Measurements from ENCODE around the gene YIPF5.

The YIPF5 gene

DNA sequence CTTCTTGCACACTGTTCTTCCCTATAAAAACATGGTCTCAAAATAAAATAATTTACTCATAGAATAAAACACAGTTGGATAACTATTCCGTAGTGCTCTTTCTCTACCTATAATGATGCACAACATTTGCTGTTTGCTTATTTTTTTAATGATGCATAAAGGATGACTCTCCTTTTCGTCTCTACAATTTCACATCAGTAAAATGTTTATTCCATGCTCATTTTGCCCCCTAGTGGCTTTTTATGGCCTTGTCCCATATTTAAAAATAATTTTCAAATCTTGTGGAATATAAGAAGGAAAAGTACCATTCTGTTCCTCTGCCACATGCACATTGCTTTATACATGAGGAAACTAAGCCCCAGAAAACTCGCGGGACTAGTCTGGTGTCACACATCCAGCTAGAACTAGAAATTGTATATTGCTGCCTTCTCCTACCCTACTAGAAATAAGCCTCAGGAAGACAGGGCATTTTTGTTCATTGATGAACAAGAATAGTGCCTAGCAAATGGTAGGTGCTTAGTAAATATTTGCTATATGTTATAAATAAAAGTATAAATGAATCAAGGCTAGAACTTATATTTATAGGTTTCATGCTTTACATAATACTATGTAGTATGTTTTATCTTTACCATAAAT, 12.9 kb upstream of the YIPF5 start:
- no peak overlapping the region for H3K4me2 ChIP-seq (ENCODE audit: low read length)
- H3K79me2 ChIP-seq (ENCODE audit: control insufficient read depth, insufficient read depth, low read length, poor library complexity): no peaks in the 10 kb centered on the region
- no peak overlapping the region for H2BK120ac ChIP-seq (ENCODE audit: insufficient read depth, low read length, poor library complexity)
- no peak overlapping the region for H2BK5ac ChIP-seq (ENCODE audit: low read depth, low read length, poor library complexity)
- peak in 1 of 2 donors; percentile 69 for DNase-seq
- no peak overlapping the region for H2BK12ac ChIP-seq (ENCODE audit: low read length)
- H3K4me3 ChIP-seq (ENCODE audit: low read depth, low read length): no peak overlapping the region
- H3K23ac ChIP-seq (ENCODE audit: low read length): no peak overlapping the region
- no peak overlapping the region for H4K91ac ChIP-seq (ENCODE audit: low read depth, low read length)
- H3K36me3 ChIP-seq (ENCODE audit: control insufficient read depth in 1 of 2, insufficient read depth in 2 of 2, low read length in 2 of 2): no peaks in the 10 kb centered on the region
- no peak overlapping the region for H3K9ac ChIP-seq (ENCODE audit: low read length)
- WGBS (ENCODE audit: extremely low coverage, insufficient coverage, insufficient read length): no CpG with 5 or more reads among the region's 4 CpGs
- no peak overlapping the region for H4K12ac ChIP-seq (ENCODE audit: low read depth, low read length)
- no peak overlapping the region for H3K18ac ChIP-seq (ENCODE audit: low read length)
- no peak overlapping the region for H3K14ac ChIP-seq (ENCODE audit: low read length)
- no peak overlapping the region for H4K8ac ChIP-seq (ENCODE audit: low read depth, low read length)
- no peak overlapping the region for H3K27ac ChIP-seq (ENCODE audit: low read depth, low read length)
- no peaks in the 10 kb centered on the region for H3K79me1 ChIP-seq (ENCODE audit: low read length)
- no peak overlapping the region for H2AFZ ChIP-seq (ENCODE audit: insufficient read depth, low read length, poor library complexity)
- no peaks in the 10 kb centered on the region for H3K27me3 ChIP-seq (ENCODE audit: insufficient read depth, low read length)
- H3K4ac ChIP-seq (ENCODE audit: low read depth, low read length): no peak overlapping the region
- no peak overlapping the region for H2AK5ac ChIP-seq (ENCODE audit: low read length)
- H3K4me1 ChIP-seq (ENCODE audit: control insufficient read depth in 1 of 2, insufficient read depth in 2 of 2, low read length in 2 of 2): no peaks in the 10 kb centered on the region
- H3K9me3 ChIP-seq (ENCODE audit: insufficient read depth, low read depth, low read length): no peaks in the 10 kb centered on the region

DNA sequence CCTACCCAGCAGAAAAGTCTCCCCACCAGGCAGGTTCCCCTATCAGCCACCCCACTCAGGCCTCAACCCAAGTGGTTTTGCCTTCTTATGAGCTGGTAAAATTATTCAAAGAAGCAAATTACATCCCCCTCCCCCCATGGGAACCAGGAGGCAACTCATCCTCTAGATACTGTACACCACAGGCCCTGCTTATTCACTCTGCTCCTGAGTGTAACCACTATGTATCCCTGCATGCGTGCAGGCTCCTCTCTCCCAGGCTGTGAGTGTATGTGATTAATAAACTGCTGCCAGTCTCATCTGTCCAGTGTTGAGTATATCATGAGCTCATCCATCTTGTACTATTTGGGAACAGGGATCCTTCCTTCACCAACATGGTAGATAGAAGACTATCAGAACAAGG, 8.8 kb upstream of the YIPF5 start:
- Histone ChIP-seq H3K4me2 (ENCODE audit: low read length) (no peak overlapping the region), H2AK5ac (ENCODE audit: low read length) (no peak overlapping the region), H3K27me3 (ENCODE audit: insufficient read depth, low read length) (no peaks in the 10 kb centered on the region), H3K9me3 (ENCODE audit: insufficient read depth, low read depth, low read length) (no peaks in the 10 kb centered on the region), H3K23ac (ENCODE audit: low read length) (no peak overlapping the region), H4K91ac (ENCODE audit: low read depth, low read length) (no peak overlapping the region), H2AFZ (ENCODE audit: insufficient read depth, low read length, poor library complexity) (no peak overlapping the region), H3K27ac (ENCODE audit: low read depth, low read length) (no peak overlapping the region), H2BK5ac (ENCODE audit: low read depth, low read length, poor library complexity) (no peak overlapping the region), H3K4me1 (ENCODE audit: control insufficient read depth in 1 of 2, insufficient read depth in 2 of 2, low read length in 2 of 2) (no peaks in the 10 kb centered on the region), H3K14ac (ENCODE audit: low read length) (no peak overlapping the region), H4K12ac (ENCODE audit: low read depth, low read length) (no peak overlapping the region), H3K9ac (ENCODE audit: low read length) (peak overlapping the region; percentile 40), H2BK12ac (ENCODE audit: low read length) (no peak overlapping the region), H3K36me3 (ENCODE audit: control insufficient read depth in 1 of 2, insufficient read depth in 2 of 2, low read length in 2 of 2) (no peaks in the 10 kb centered on the region), H3K79me2 (ENCODE audit: control insufficient read depth, insufficient read depth, low read length, poor library complexity) (no peaks in the 10 kb centered on the region), H3K79me1 (ENCODE audit: low read length) (no peaks in the 10 kb centered on the region), H4K8ac (ENCODE audit: low read depth, low read length) (no peak overlapping the region), H3K4me3 (ENCODE audit: low read depth, low read length) (no peak overlapping the region), H3K18ac (ENCODE audit: low read length) (no peak overlapping the region), H2BK120ac (ENCODE audit: insufficient read depth, low read length, poor library complexity) (no peak overlapping the region), H3K4ac (ENCODE audit: low read depth, low read length) (no peak overlapping the region)
- DNase-seq: no peak
- no CpG with 5 or more reads among the region's 1 CpG for WGBS (ENCODE audit: extremely low coverage, insufficient coverage, insufficient read length)

DNA sequence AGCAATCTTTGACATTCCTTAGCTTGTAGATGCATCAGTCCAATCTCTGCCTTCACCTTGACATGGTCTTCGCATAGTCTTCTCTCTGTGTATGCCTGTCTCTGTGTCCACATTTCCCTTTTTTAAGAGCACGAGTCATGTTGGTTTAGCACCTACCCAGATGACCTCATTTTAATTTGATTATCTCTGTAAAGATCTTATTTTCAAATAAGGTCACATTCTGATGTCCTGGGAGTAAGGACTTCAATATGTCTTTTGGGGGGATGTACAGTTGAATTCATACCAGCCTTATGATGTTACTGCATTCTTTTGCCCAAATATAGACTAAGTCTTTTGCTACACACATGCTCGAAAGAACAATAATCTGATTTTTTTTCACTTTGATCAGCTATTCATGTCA, 7.1 kb upstream of the YIPF5 start:
- H3K79me2 ChIP-seq (ENCODE audit: control insufficient read depth, insufficient read depth, low read length, poor library complexity): no peaks in the 10 kb centered on the region
- no peak overlapping the region for H2BK120ac ChIP-seq (ENCODE audit: insufficient read depth, low read length, poor library complexity)
- H3K14ac ChIP-seq (ENCODE audit: low read length): no peak overlapping the region
- no peak overlapping the region for H3K4me3 ChIP-seq (ENCODE audit: low read depth, low read length)
- no peaks in the 10 kb centered on the region for H3K9me3 ChIP-seq (ENCODE audit: insufficient read depth, low read depth, low read length)
- no peak overlapping the region for H3K27ac ChIP-seq (ENCODE audit: low read depth, low read length)
- no peaks in the 10 kb centered on the region for H3K79me1 ChIP-seq (ENCODE audit: low read length)
- no peaks in the 10 kb centered on the region for H3K36me3 ChIP-seq (ENCODE audit: control insufficient read depth in 1 of 2, insufficient read depth in 2 of 2, low read length in 2 of 2)
- H3K4me1 ChIP-seq (ENCODE audit: control insufficient read depth in 1 of 2, insufficient read depth in 2 of 2, low read length in 2 of 2): no peaks in the 10 kb centered on the region
- H4K8ac ChIP-seq (ENCODE audit: low read depth, low read length): no peak overlapping the region
- H2AFZ ChIP-seq (ENCODE audit: insufficient read depth, low read length, poor library complexity): no peak overlapping the region
- H2AK5ac ChIP-seq (ENCODE audit: low read length): no peak overlapping the region
- no peak overlapping the region for H4K12ac ChIP-seq (ENCODE audit: low read depth, low read length)
- WGBS (ENCODE audit: extremely low coverage, insufficient coverage, insufficient read length): no CpG with 5 or more reads among the region's 3 CpGs
- H3K4ac ChIP-seq (ENCODE audit: low read depth, low read length): no peak overlapping the region
- H3K18ac ChIP-seq (ENCODE audit: low read length): no peak overlapping the region
- no peak overlapping the region for H2BK5ac ChIP-seq (ENCODE audit: low read depth, low read length, poor library complexity)
- no peaks in the 10 kb centered on the region for H3K27me3 ChIP-seq (ENCODE audit: insufficient read depth, low read length)
- H3K4me2 ChIP-seq (ENCODE audit: low read length): no peak overlapping the region
- DNase-seq: no peak
- H3K9ac ChIP-seq (ENCODE audit: low read length): no peak overlapping the region
- H3K23ac ChIP-seq (ENCODE audit: low read length): no peak overlapping the region
- no peak overlapping the region for H2BK12ac ChIP-seq (ENCODE audit: low read length)
- no peak overlapping the region for H4K91ac ChIP-seq (ENCODE audit: low read depth, low read length)

DNA sequence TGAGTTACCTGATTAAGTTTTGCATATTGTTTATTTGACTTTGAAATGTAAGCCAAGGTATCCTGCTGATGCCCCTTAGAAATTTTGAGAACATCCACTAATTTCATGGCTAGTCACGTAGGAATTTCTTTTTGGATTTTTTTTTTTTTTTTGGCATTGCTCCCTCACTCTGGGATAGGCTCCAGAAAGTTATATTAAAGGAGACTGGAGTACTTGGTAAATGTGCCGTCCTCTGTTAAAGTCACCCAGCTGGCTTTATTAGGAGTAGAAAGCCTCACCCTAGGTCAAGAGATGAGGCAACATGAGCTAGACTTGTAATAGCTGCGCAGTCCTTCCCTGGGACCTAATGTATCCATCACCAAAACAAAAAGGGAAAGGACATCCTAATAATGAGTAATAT, 3.3 kb upstream of the YIPF5 start:
- no peak overlapping the region for H2AK5ac ChIP-seq (ENCODE audit: low read length)
- no peak overlapping the region for H4K12ac ChIP-seq (ENCODE audit: low read depth, low read length)
- no peaks in the 10 kb centered on the region for H3K36me3 ChIP-seq (ENCODE audit: control insufficient read depth in 1 of 2, insufficient read depth in 2 of 2, low read length in 2 of 2)
- H3K79me1 ChIP-seq (ENCODE audit: low read length): peaks cover 6% of the 10 kb centered on the region
- no peak overlapping the region for H3K4me3 ChIP-seq (ENCODE audit: low read depth, low read length)
- H3K9me3 ChIP-seq (ENCODE audit: insufficient read depth, low read depth, low read length): no peaks in the 10 kb centered on the region
- peaks cover 6% of the 10 kb centered on the region for H3K79me2 ChIP-seq (ENCODE audit: control insufficient read depth, insufficient read depth, low read length, poor library complexity)
- no peak overlapping the region for H3K27ac ChIP-seq (ENCODE audit: low read depth, low read length)
- H3K27me3 ChIP-seq (ENCODE audit: insufficient read depth, low read length): no peaks in the 10 kb centered on the region
- no peak overlapping the region for H3K4me2 ChIP-seq (ENCODE audit: low read length)
- no peak overlapping the region for H3K9ac ChIP-seq (ENCODE audit: low read length)
- no peak overlapping the region for H3K18ac ChIP-seq (ENCODE audit: low read length)
- no peak overlapping the region for H2BK5ac ChIP-seq (ENCODE audit: low read depth, low read length, poor library complexity)
- H3K14ac ChIP-seq (ENCODE audit: low read length): no peak overlapping the region
- H2AFZ ChIP-seq (ENCODE audit: insufficient read depth, low read length, poor library complexity): no peak overlapping the region
- no peak overlapping the region for H4K8ac ChIP-seq (ENCODE audit: low read depth, low read length)
- no peak overlapping the region for H3K4ac ChIP-seq (ENCODE audit: low read depth, low read length)
- WGBS (ENCODE audit: extremely low coverage, insufficient coverage, insufficient read length): no CpG with 5 or more reads among the region's 3 CpGs
- H3K23ac ChIP-seq (ENCODE audit: low read length): no peak overlapping the region
- H2BK120ac ChIP-seq (ENCODE audit: insufficient read depth, low read length, poor library complexity): no peak overlapping the region
- no peak overlapping the region for H2BK12ac ChIP-seq (ENCODE audit: low read length)
- DNase-seq: no peak
- H4K91ac ChIP-seq (ENCODE audit: low read depth, low read length): no peak overlapping the region
- H3K4me1 ChIP-seq (ENCODE audit: control insufficient read depth in 1 of 2, insufficient read depth in 2 of 2, low read length in 2 of 2): no peaks in the 10 kb centered on the region

All from trophoblast cell (in vitro differentiated cells and primary cell).